IMR-90 (cell line): ENCODE results near the gene KCNAB1. TPM values are rescaled to one million over a fixed set of nuclear protein-coding genes. Genes with fewer than 3 reads are reported as not detected.

Experiments
- ATAC-seq: fragments of 200-7000 bp; cut with Tn5 transposase; 2 replicates; pipeline ENCODE4 v1.9.1; 2020; ENCODE audit warnings: low read depth, mild to moderate bottlenecking, moderate library complexity
- BruUV-seq: library from RNA; stranded (reverse); fragments of 400-500 nt; replicated peaks from 2 replicates; lab custom pipeline; 2021; lab: Mats Ljungman, UMichigan
- CTCF ChIA-PET: fragments of 300-600 bp; formaldehyde crosslinking; extraction: SDS; loops from one replicate; lab custom pipeline; 2021; ENCODE audit warnings: antibody characterized with exemption; lab: Yijun Ruan, JAX
- POLR2A ChIA-PET: fragments of 300-600 bp; sonication (Branson Sonifier 250); formaldehyde crosslinking; loops from one replicate; lab custom pipeline; 2022; ENCODE audit warnings: antibody characterized with exemption; ENCODE audit not compliant: unreplicated experiment; lab: Charles Lee
- DNase-seq: peaks from one replicate; pipeline ENCODE4 v3.0.0; 2013
- H2AFZ ChIP-seq: replicated peaks from 2 replicates; pipeline ENCODE3; 2013; ENCODE audit warnings: low read length, mild to moderate bottlenecking; ENCODE audit not compliant: poor library complexity
- H2AK5ac ChIP-seq: 2 replicates; pipeline ENCODE4 v1.6.1; 2013; ENCODE audit warnings: low read depth, low read length, inconsistent platforms
- H2AK9ac ChIP-seq: replicated peaks from 2 replicates; pipeline ENCODE3; 2013; ENCODE audit warnings: mild to moderate bottlenecking, low read depth, low read length, moderate library complexity; ENCODE audit not compliant: poor library complexity
- H2BK120ac ChIP-seq: 2 replicates; pipeline ENCODE4 v1.6.1; 2013; ENCODE audit warnings: low read depth, low read length, inconsistent platforms
- H2BK15ac ChIP-seq: 3 replicates; pipeline ENCODE4 v1.6.1; 2013; ENCODE audit warnings: low read depth, low read length, inconsistent platforms
- H2BK20ac ChIP-seq: 2 replicates; pipeline ENCODE4 v1.6.1; 2013; ENCODE audit warnings: low read depth, mild to moderate bottlenecking, inconsistent platforms, low read length, moderate library complexity
- H2BK5ac ChIP-seq: 2 replicates; pipeline ENCODE4 v1.6.1; 2013; ENCODE audit warnings: mild to moderate bottlenecking, low read depth, low read length, inconsistent platforms; ENCODE audit not compliant: poor library complexity, severe bottlenecking
- H3K14ac ChIP-seq: replicated peaks from 2 replicates; pipeline ENCODE4 v1.6.1; 2013; ENCODE audit warnings: low read depth, low read length, inconsistent platforms
- H3K18ac ChIP-seq: 2 replicates; pipeline ENCODE4 v1.6.1; 2013; ENCODE audit warnings: low read depth, low read length, control low read depth
- H3K23ac ChIP-seq: 2 replicates; pipeline ENCODE4 v1.6.1; 2013; ENCODE audit warnings: low read depth, low read length, inconsistent platforms
- H3K27ac ChIP-seq: 2 replicates; pipeline ENCODE4 v1.5.1; 2013; ENCODE audit warnings: mild to moderate bottlenecking, control low read depth, low read length; ENCODE audit not compliant: insufficient read depth
- H3K27me3 ChIP-seq: 2 replicates; pipeline ENCODE4 v1.6.1; 2013; ENCODE audit warnings: low read length; ENCODE audit not compliant: control insufficient read depth, insufficient read depth
- H3K36me3 ChIP-seq: 2 replicates; pipeline ENCODE4 v1.6.1; 2013; ENCODE audit warnings: low read length, mixed read lengths; ENCODE audit not compliant: control insufficient read depth, insufficient read depth
- H3K4ac ChIP-seq: 2 replicates; pipeline ENCODE4 v1.6.1; 2013; ENCODE audit warnings: low read depth, low read length, inconsistent platforms
- H3K4me1 ChIP-seq: 2 replicates; pipeline ENCODE4 v1.6.1; 2013; ENCODE audit warnings: low read length, mixed read lengths; ENCODE audit not compliant: control insufficient read depth, insufficient read depth
- H3K4me2 ChIP-seq: 2 replicates; pipeline ENCODE4 v1.6.1; 2013; ENCODE audit warnings: low read depth, mild to moderate bottlenecking, control low read depth, low read length, moderate library complexity
- H3K4me3 ChIP-seq: 2 replicates; pipeline ENCODE4 v1.5.1; 2013; ENCODE audit warnings: low read depth, mild to moderate bottlenecking, control low read depth, low read length, moderate library complexity; ENCODE audit not compliant: insufficient read depth
- H3K56ac ChIP-seq: 2 replicates; pipeline ENCODE4 v1.6.1; 2013; ENCODE audit warnings: low read length, inconsistent platforms; ENCODE audit not compliant: insufficient read depth; ENCODE audit errors: extremely low read depth
- H3K79me1 ChIP-seq, 2 experiments: 2 replicates each; pipeline ENCODE4 v1.6.1; 2013; ENCODE audit warnings: low read length in 2 of 2, inconsistent platforms in 1 of 2, low read depth in 1 of 2
- H3K9ac ChIP-seq: 2 replicates; pipeline ENCODE4 v1.6.1; 2013; ENCODE audit warnings: low read depth, low read length, control low read depth
- H3K9me1 ChIP-seq: 2 replicates; pipeline ENCODE4 v1.6.1; 2013; ENCODE audit warnings: low read length, inconsistent platforms; ENCODE audit not compliant: insufficient read depth
- H3K9me3 ChIP-seq: 2 replicates; pipeline ENCODE4 v1.6.1; 2013; ENCODE audit warnings: low read length; ENCODE audit not compliant: control insufficient read depth, insufficient read depth
- H4K20me1 ChIP-seq: 2 replicates; pipeline ENCODE4 v1.6.1; 2013; ENCODE audit warnings: low read length, inconsistent platforms; ENCODE audit not compliant: insufficient read depth
- H4K5ac ChIP-seq: 2 replicates; pipeline ENCODE4 v1.6.1; 2013; ENCODE audit warnings: mild to moderate bottlenecking, low read depth, low read length, control low read depth
- H4K8ac ChIP-seq, 2 experiments: 2 replicates each; pipeline ENCODE4 v1.6.1; 2013; ENCODE audit warnings: low read depth in 2 of 2, low read length in 2 of 2, control low read depth in 1 of 2, inconsistent platforms in 1 of 2
- H4K91ac ChIP-seq: 2 replicates; pipeline ENCODE4 v1.6.1; 2013; ENCODE audit warnings: low read depth, low read length, inconsistent platforms; ENCODE audit not compliant: insufficient read depth
- BHLHE40 ChIP-seq: fragments of 150-350 bp; IDR thresholded peaks from 2 replicates; pipeline ENCODE4 v1.6.1; 2016; ENCODE audit warnings: mild to moderate bottlenecking, low read depth, low read length
- CEBPB ChIP-seq: IDR thresholded peaks from 2 replicates; pipeline ENCODE4 v1.6.1; 2012; ENCODE audit warnings: low read depth, low read length, improper control_type of control experiment
- CHD1 ChIP-seq: IDR thresholded peaks from 2 replicates; pipeline ENCODE4 v1.6.1; 2012; ENCODE audit warnings: low read depth, low read length, improper control_type of control experiment
- MAFK ChIP-seq: IDR thresholded peaks from 2 replicates; pipeline ENCODE4 v1.6.1; 2012; ENCODE audit warnings: low read depth, low read length, improper control_type of control experiment
- MXI1 ChIP-seq: IDR thresholded peaks from 2 replicates; pipeline ENCODE4 v1.6.1; 2012; ENCODE audit warnings: low read depth, mild to moderate bottlenecking, low read length, moderate library complexity, borderline replicate concordance
- POLR2A ChIP-seq: IDR thresholded peaks from 2 replicates; pipeline ENCODE4 v1.6.1; 2012; ENCODE audit warnings: mild to moderate bottlenecking, low read depth, low read length
- RAD21 ChIP-seq: IDR thresholded peaks from 2 replicates; pipeline ENCODE4 v1.6.1; 2012; ENCODE audit warnings: low read length, improper control_type of control experiment
- RCOR1 ChIP-seq: IDR thresholded peaks from 2 replicates; pipeline ENCODE4 v1.6.1; 2012; ENCODE audit warnings: mild to moderate bottlenecking, low read length, improper control_type of control experiment; ENCODE audit not compliant: insufficient replicate concordance
- RFX5 ChIP-seq: IDR thresholded peaks from 2 replicates; pipeline ENCODE4 v1.8.0; 2012; ENCODE audit warnings: low read depth, mild to moderate bottlenecking, low read length, moderate library complexity
- SMC3 ChIP-seq: fragments of 150-350 bp; IDR thresholded peaks from 2 replicates; pipeline ENCODE4 v1.6.1; 2016; ENCODE audit warnings: low read depth, mild to moderate bottlenecking, antibody characterized with exemption, low read length, moderate library complexity
- WGBS, 2 experiments: methylation state at CpG; one replicate each; pipeline versions ENCODE4 v1.1.5 to v1.1.7; 2013; ENCODE audit warnings: missing lambda C conversion rate in 2 of 2; ENCODE audit not compliant: insufficient read length in 1 of 2; ENCODE audit errors: extremely low coverage in 2 of 2; 5-methylcytosine and 5-hydroxymethylcytosine counted together
- dilution Hi-C: fragments of 300-500 bp; cut with HindIII; formaldehyde crosslinking; loops from one replicate; pipeline ENCODE4 v1.14.3; 2018; ENCODE audit warnings: low sequenced_read_pairs; ENCODE audit not compliant: unreplicated experiment
- in situ Hi-C: fragments of 300-500 bp; cut with MboI; formaldehyde crosslinking; loops from 3 replicates; pipeline ENCODE4 v1.14.3; 2019; ENCODE audit warnings: low sequenced_read_pairs, inconsistent platforms, mixed read lengths
- intact Hi-C: fragments of 100-400 bp; cut with micrococcal nuclease; formaldehyde crosslinking; loops from 2 replicates; pipeline ENCODE4 v1.10.0; 2022
- polyA plus RNA-seq, 3 experiments: library from polyadenylated mRNA; depleted of rRNA; stranded (reverse); fragments of >200 nt; gene quantifications; 2 replicates each; pipeline ENCODE4 v1.2.3, GENCODE V29; 2012; ENCODE audit warnings: low replicate concordance in 1 of 3
- total RNA-seq: library from RNA; depleted of rRNA; stranded (reverse); fragments of >200 nt; gene quantifications from 2 replicates; pipeline ENCODE4 v1.2.3, GENCODE V29; 2012
- TF ChIP-seq, protein P1 (sequence below): fragments of 150-350 bp; IDR thresholded peaks from 2 replicates; pipeline ENCODE4 v1.6.1; 2016; ENCODE audit warnings: low read depth, mild to moderate bottlenecking, low read length, moderate library complexity, borderline replicate concordance

Gene KCNAB1
- total and polyA plus RNA-seq, 2 of the 4 experiments (the other 2 are of a cell fraction), result under 0.01 to 0.07 TPM

DNA sequence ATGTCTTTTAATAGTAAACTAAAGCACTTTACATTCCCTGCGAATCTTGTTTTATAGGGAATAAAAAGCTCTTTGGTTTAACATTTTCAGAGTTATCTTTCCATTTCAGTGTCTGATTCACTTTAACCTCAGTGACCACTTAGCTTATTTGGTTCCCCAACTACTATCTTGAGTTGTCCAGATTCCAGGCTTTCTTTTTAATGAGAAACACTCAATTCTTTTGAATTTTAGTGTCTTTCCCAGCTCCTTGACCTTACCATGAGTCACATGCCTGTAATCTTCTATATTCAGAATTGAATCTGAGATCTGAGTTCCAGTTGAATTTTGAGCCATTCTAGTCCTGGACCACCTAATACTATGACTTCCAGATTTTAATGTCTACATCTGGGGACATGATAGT, 144.4 kb downstream of the KCNAB1 start:
- H4K91ac ChIP-seq, result no peak overlapping the region
- no peaks in the 10 kb centered on the region for H3K4me1 ChIP-seq
- H2BK5ac ChIP-seq, result no peak overlapping the region
- H3K36me3 ChIP-seq, result no peaks in the 10 kb centered on the region
- ChIA-PET POLR2A (no interaction called here), CTCF (no interaction called here)
- H3K23ac ChIP-seq, result no peak overlapping the region
- no peaks in the 10 kb centered on the region for H4K20me1 ChIP-seq
- no peak overlapping the region for H3K9ac ChIP-seq
- dilution Hi-C loops, result no loop called here
- H2BK20ac ChIP-seq, result no peak overlapping the region
- in situ Hi-C loops, result no loop called here
- no peaks in the 10 kb centered on the region for H3K79me1 ChIP-seq
- ATAC-seq (no peak), DNase-seq (peak; percentile 21)
- intact Hi-C loops, result no loop called here
- H3K4me3 ChIP-seq, result no peak overlapping the region
- H3K18ac ChIP-seq, result no peak overlapping the region
- no peaks in the 10 kb centered on the region for H3K9me1 ChIP-seq
- BruUV-seq, result no TSS peak
- no peaks in the 10 kb centered on the region for H3K9me3 ChIP-seq
- H3K4ac ChIP-seq, result no peak overlapping the region
- H2AFZ ChIP-seq, result no peak overlapping the region
- no peaks in the 10 kb centered on the region for H3K27me3 ChIP-seq
- no peak overlapping the region for H4K8ac ChIP-seq
- no peak for TF ChIP-seq RFX5
- TF ChIP-seq, protein P1, sequence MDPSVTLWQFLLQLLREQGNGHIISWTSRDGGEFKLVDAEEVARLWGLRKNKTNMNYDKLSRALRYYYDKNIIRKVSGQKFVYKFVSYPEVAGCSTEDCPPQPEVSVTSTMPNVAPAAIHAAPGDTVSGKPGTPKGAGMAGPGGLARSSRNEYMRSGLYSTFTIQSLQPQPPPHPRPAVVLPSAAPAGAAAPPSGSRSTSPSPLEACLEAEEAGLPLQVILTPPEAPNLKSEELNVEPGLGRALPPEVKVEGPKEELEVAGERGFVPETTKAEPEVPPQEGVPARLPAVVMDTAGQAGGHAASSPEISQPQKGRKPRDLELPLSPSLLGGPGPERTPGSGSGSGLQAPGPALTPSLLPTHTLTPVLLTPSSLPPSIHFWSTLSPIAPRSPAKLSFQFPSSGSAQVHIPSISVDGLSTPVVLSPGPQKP, result no peak
- no peak for TF ChIP-seq SMC3
- TF ChIP-seq MAFK, result no peak
- TF ChIP-seq MXI1, result no peak
- TF ChIP-seq CEBPB, result no peak
- no peak for TF ChIP-seq POLR2A
- no peak for TF ChIP-seq RAD21
- TF ChIP-seq RCOR1, result no peak
- no peak for TF ChIP-seq BHLHE40
- TF ChIP-seq CHD1, result no peak
- H3K56ac ChIP-seq, result no peak overlapping the region
- H2BK15ac ChIP-seq, result no peak overlapping the region
- H4K5ac ChIP-seq, result no peak overlapping the region
- no peak overlapping the region for H2BK120ac ChIP-seq
- no peak overlapping the region for H3K14ac ChIP-seq
- no peak overlapping the region for H3K4me2 ChIP-seq
- WGBS, 2 experiments, result no CpG with 5 or more reads among the region's 1 CpG
- H3K27ac ChIP-seq, result no peak overlapping the region
- H2AK5ac ChIP-seq, result no peak overlapping the region
- H2AK9ac ChIP-seq, result no peak overlapping the region
